HepG2 (cell line): ENCODE measurements around the gene DHRS9.

Experiments used
- CTCF ChIP-seq: sonication (generic); formaldehyde crosslinking; IDR thresholded peaks from 2 replicates; pipeline ENCODE4 v1.5.0; 2020; ENCODE audit warnings: mild to moderate bottlenecking, missing genetic modification reagents, moderate library complexity
- E2F1 ChIP-seq: sonication (generic); formaldehyde crosslinking; IDR thresholded peaks from 2 replicates; pipeline ENCODE4 v1.5.0; 2020; ENCODE audit warnings: missing genetic modification reagents
- SAFB2 ChIP-seq: sonication (generic); formaldehyde crosslinking; IDR thresholded peaks from 2 replicates; pipeline ENCODE4 v1.5.1; 2020; ENCODE audit warnings: missing genetic modification reagents, low read depth, mild to moderate bottlenecking, borderline replicate concordance
- ZNF557 ChIP-seq: sonication (generic); formaldehyde crosslinking; IDR thresholded peaks from 2 replicates; pipeline ENCODE4 v1.4.0; 2020; ENCODE audit warnings: missing genetic modification reagents
- ZNF768 ChIP-seq: sonication (generic); formaldehyde crosslinking; IDR thresholded peaks from 2 replicates; pipeline ENCODE4 v1.4.0; 2020; ENCODE audit warnings: missing genetic modification reagents

GRCh38 chr2:169131587-169132512, 62.5 kb downstream of the DHRS9 start:
- no peak for TF ChIP-seq ZNF768 (CRISPR knock-in tag)
- TF ChIP-seq ZNF557 = no peak
- no peak for TF ChIP-seq SAFB2 (CRISPR knock-in tag)
- no peak for TF ChIP-seq E2F1
- TF ChIP-seq CTCF (CRISPR knock-in tag) = peak; percentile 79
